Liver (tissue), 9 donors: ENCODE data around the gene ATG16L1. TPM values are rescaled to one million over a fixed set of nuclear protein-coding genes. Genes with fewer than 3 reads are reported as not detected.

Experiments
- DNase-seq: peaks from one replicate; pipeline ENCODE4 v3.0.0-alpha.2; 2017; ENCODE audit warnings: low spot score
- H3K27ac ChIP-seq, 2 donors: one replicate each; pipeline ENCODE4 v1.7.0; 2013; ENCODE audit warnings: inconsistent platforms in 2 of 2, low read length in 2 of 2, control low read depth in 1 of 2, low read depth in 1 of 2, mild to moderate bottlenecking in 1 of 2
- H3K27me3 ChIP-seq, 4 donors: one replicate each; pipeline versions ENCODE4 v1.6.1 to v1.7.0; 2013; ENCODE audit warnings: low read length in 3 of 4, inconsistent platforms in 1 of 4, mild to moderate bottlenecking in 1 of 4, moderate library complexity in 1 of 4; ENCODE audit not compliant: control insufficient read depth in 4 of 4, insufficient read depth in 4 of 4
- H3K36me3 ChIP-seq, 4 donors: one replicate each; pipeline versions ENCODE4 v1.6.1 to v1.7.0; 2013; ENCODE audit warnings: low read length in 3 of 4, mild to moderate bottlenecking in 3 of 4, low read depth in 1 of 4, moderate library complexity in 1 of 4; ENCODE audit not compliant: control insufficient read depth in 4 of 4, insufficient read depth in 3 of 4
- H3K4me1 ChIP-seq, 4 donors: one replicate each; pipeline versions ENCODE4 v1.6.1 to v1.7.0; 2013; ENCODE audit warnings: low read length in 3 of 4, mild to moderate bottlenecking in 3 of 4, moderate library complexity in 1 of 4; ENCODE audit not compliant: control insufficient read depth in 4 of 4, insufficient read depth in 4 of 4
- H3K4me3 ChIP-seq, 3 donors: one replicate each; pipeline versions ENCODE4 v1.6.1 to v1.7.0; 2013; ENCODE audit warnings: low read length in 3 of 3, control low read depth in 1 of 3, low read depth in 1 of 3, mild to moderate bottlenecking in 1 of 3
- H3K9ac ChIP-seq, 2 donors: one replicate each; pipeline ENCODE4 v1.7.0; 2013; ENCODE audit warnings: low read length in 2 of 2, mild to moderate bottlenecking in 2 of 2, moderate library complexity in 2 of 2, control low read depth in 1 of 2, low read depth in 1 of 2
- H3K9me3 ChIP-seq, 4 donors: one replicate each; pipeline versions ENCODE4 v1.6.1 to v1.7.0; 2013; ENCODE audit warnings: low read length in 3 of 4; ENCODE audit not compliant: control insufficient read depth in 4 of 4
- CTCF ChIP-seq: fragments of 150-350 bp; IDR thresholded peaks from 2 replicates; pipeline ENCODE4 v1.5.1; 2017; ENCODE audit warnings: improper control_type of control experiment, low read depth, low read length; ENCODE audit not compliant: missing input control
- EGR1 ChIP-seq, 2 donors: IDR thresholded peaks; 2 replicates each; pipeline ENCODE4 v1.6.1; 2016 to 2018; ENCODE audit warnings: antibody characterized with exemption in 2 of 2, low read depth in 2 of 2
- FOXA1 ChIP-seq: IDR thresholded peaks from 2 replicates; pipeline ENCODE4 v1.6.1; 2016; ENCODE audit warnings: antibody characterized with exemption
- FOXA2 ChIP-seq: IDR thresholded peaks from 2 replicates; pipeline ENCODE4 v1.6.1; 2016; ENCODE audit warnings: antibody characterized with exemption
- GABPA ChIP-seq, 2 donors: IDR thresholded peaks in 1 of 2; conservative IDR thresholded peaks in 1 of 2; 2 replicates each; pipeline ENCODE4 v1.6.1; 2016; ENCODE audit warnings: antibody characterized with exemption in 2 of 2, mild to moderate bottlenecking in 1 of 2, moderate library complexity in 1 of 2
- HNF4A ChIP-seq, 2 donors: conservative IDR thresholded peaks; 2 replicates each; pipeline ENCODE4 v1.6.1; 2016; ENCODE audit warnings: antibody characterized with exemption in 2 of 2, mild to moderate bottlenecking in 2 of 2
- HNF4G ChIP-seq: IDR thresholded peaks from 2 replicates; pipeline ENCODE4 v1.6.1; 2016; ENCODE audit warnings: antibody characterized with exemption
- JUND ChIP-seq, 2 donors: IDR thresholded peaks; 2 replicates each; pipeline ENCODE4 v1.6.1; 2016; ENCODE audit warnings: antibody characterized with exemption in 2 of 2
- NR2F2 ChIP-seq: IDR thresholded peaks from 2 replicates; pipeline ENCODE4 v1.6.1; 2016; ENCODE audit warnings: antibody characterized with exemption
- RAD21 ChIP-seq, 2 donors: IDR thresholded peaks; 2 replicates each; pipeline ENCODE4 v1.6.1; 2016; ENCODE audit warnings: antibody characterized with exemption in 2 of 2, mild to moderate bottlenecking in 2 of 2
- RXRA ChIP-seq, 2 donors: IDR thresholded peaks; 2 replicates each; pipeline ENCODE4 v1.6.1; 2017 to 2018; ENCODE audit warnings: antibody characterized with exemption in 2 of 2, mild to moderate bottlenecking in 1 of 2
- SP1 ChIP-seq: IDR thresholded peaks from 2 replicates; pipeline ENCODE4 v1.6.1; 2018; ENCODE audit warnings: antibody characterized with exemption, mild to moderate bottlenecking
- TAF1 ChIP-seq: conservative IDR thresholded peaks from 2 replicates; pipeline ENCODE4 v1.6.1; 2016; ENCODE audit warnings: antibody characterized with exemption, mild to moderate bottlenecking
- YY1 ChIP-seq: IDR thresholded peaks from 2 replicates; pipeline ENCODE4 v1.6.1; 2016; ENCODE audit warnings: antibody characterized with exemption, mild to moderate bottlenecking
- ZBTB33 ChIP-seq: IDR thresholded peaks from 2 replicates; pipeline ENCODE4 v1.6.1; 2016; ENCODE audit warnings: antibody characterized with exemption
- WGBS: extraction: QIAGEN DNeasy Blood & Tissue Kit; methylation state at CpG from one replicate; pipeline ENCODE4 v1.1.7; 2013; 5-methylcytosine and 5-hydroxymethylcytosine counted together
- polyA plus RNA-seq, 2 donors: library from polyadenylated mRNA; stranded (reverse) in 1 of 2; unstranded in 1 of 2; fragments of 200-250 nt in 1 of 2; fragments of >200 nt in 1 of 2; fragmentation: Nextera tagmentation in 1 of 2; extraction: Ambion mirVana in 1 of 2; gene quantifications; one replicate each; pipeline versions ENCODE4 v1.2.1 to v1.2.3, GENCODE V29; 2013 to 2015
- total RNA-seq, 2 donors: library from RNA; depleted of rRNA; stranded (reverse); fragments of >200 nt; gene quantifications; one replicate each; pipeline ENCODE4 v1.2.3, GENCODE V29; 2014
- TF ChIP-seq, protein P1 (sequence below): IDR thresholded peaks from 2 replicates; pipeline ENCODE4 v1.6.1; 2016; ENCODE audit warnings: antibody characterized with exemption
- TF ChIP-seq, protein P2 (sequence below): IDR thresholded peaks from 2 replicates; pipeline ENCODE4 v1.6.1; 2016; ENCODE audit warnings: antibody characterized with exemption
- TF ChIP-seq, protein P3 (sequence below): IDR thresholded peaks from 2 replicates; pipeline ENCODE4 v1.6.1; 2016; ENCODE audit warnings: antibody characterized with exemption, mild to moderate bottlenecking
- donor health status: healthy.
- donor health status: healthy.
- donor health status: healthy.
- donor health status: healthy.
- donor health status: healthy.

Gene ATG16L1
- total and polyA plus RNA-seq, 4 donors = 6.4 to 22.8 (median 15.7) TPM

GRCh38 chr2:233301811-233302210 lies 50.3 kb downstream of the ATG16L1 start:
- TF ChIP-seq TAF1 = no peak
- TF ChIP-seq, protein P1, sequence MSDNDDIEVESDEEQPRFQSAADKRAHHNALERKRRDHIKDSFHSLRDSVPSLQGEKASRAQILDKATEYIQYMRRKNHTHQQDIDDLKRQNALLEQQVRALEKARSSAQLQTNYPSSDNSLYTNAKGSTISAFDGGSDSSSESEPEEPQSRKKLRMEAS = no peak
- TF ChIP-seq ZBTB33 = no peak
- no peak for TF ChIP-seq HNF4G
- no peak for TF ChIP-seq RXRA (IDR thresholded peaks at IDR 0.05)
- TF ChIP-seq YY1 = no peak
- TF ChIP-seq NR2F2 = no peak
- TF ChIP-seq GABPA (IDR thresholded peaks at IDR 0.05 in 1 of 2, conservative IDR thresholded peaks at IDR 0.05 in 1 of 2) = no peak
- TF ChIP-seq HNF4A (conservative IDR thresholded peaks at IDR 0.05) = no peak
- H3K27me3 ChIP-seq = no peaks in the 10 kb centered on the region
- DNase-seq = no peak
- 67% methylated on average over 6 of the region's 6 CpGs for WGBS
- no peaks in the 10 kb centered on the region for H3K36me3 ChIP-seq
- no peak overlapping the region for H3K9ac ChIP-seq
- H3K4me1 ChIP-seq = peaks cover 0 to 7% (median 0%) of the 10 kb centered on the region in 4 donors
- H3K9me3 ChIP-seq = no peaks in the 10 kb centered on the region
- no peak overlapping the region for H3K4me3 ChIP-seq
- no peak overlapping the region for H3K27ac ChIP-seq

DNA sequence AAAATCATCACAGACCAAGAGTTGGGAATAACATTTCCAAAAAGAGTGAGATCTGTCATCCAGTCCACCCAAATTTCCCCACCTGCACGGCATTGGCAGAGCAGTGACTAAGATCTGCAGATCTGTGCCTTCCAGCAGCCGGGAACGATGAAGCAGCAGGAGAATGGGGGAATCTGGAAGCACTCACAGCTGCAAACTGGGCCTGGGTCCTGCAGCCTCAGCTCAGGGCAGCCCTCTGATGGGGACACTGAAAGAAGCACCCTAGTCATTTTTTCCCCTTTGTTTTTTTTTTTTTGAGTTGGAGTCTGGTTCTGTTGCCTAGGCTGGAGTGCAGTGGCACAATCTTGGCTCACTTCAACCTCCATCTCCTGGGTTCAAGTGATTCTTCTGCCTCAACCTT lies 51.8 kb downstream of the ATG16L1 start:
- no peaks in the 10 kb centered on the region for H3K36me3 ChIP-seq
- no peak overlapping the region for H3K4me3 ChIP-seq
- no peak overlapping the region for H3K9ac ChIP-seq
- TF ChIP-seq JUND (IDR thresholded peaks at IDR 0.05) = no peak
- no peak for TF ChIP-seq GABPA (IDR thresholded peaks at IDR 0.05 in 1 of 2, conservative IDR thresholded peaks at IDR 0.05 in 1 of 2)
- TF ChIP-seq HNF4A (conservative IDR thresholded peaks at IDR 0.05) = no peak
- no peak for TF ChIP-seq SP1
- TF ChIP-seq, protein P1 = no peak
- TF ChIP-seq, protein P2, sequence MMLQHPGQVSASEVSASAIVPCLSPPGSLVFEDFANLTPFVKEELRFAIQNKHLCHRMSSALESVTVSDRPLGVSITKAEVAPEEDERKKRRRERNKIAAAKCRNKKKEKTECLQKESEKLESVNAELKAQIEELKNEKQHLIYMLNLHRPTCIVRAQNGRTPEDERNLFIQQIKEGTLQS = no peak
- no peak for TF ChIP-seq FOXA1
- TF ChIP-seq FOXA2 = no peak
- no peak for TF ChIP-seq RAD21 (IDR thresholded peaks at IDR 0.05)
- TF ChIP-seq NR2F2 = no peak
- no peak for TF ChIP-seq HNF4G
- TF ChIP-seq CTCF = no peak
- TF ChIP-seq YY1 = no peak
- no peak for TF ChIP-seq TAF1
- no peak for TF ChIP-seq RXRA (IDR thresholded peaks at IDR 0.05)
- TF ChIP-seq, protein P3, sequence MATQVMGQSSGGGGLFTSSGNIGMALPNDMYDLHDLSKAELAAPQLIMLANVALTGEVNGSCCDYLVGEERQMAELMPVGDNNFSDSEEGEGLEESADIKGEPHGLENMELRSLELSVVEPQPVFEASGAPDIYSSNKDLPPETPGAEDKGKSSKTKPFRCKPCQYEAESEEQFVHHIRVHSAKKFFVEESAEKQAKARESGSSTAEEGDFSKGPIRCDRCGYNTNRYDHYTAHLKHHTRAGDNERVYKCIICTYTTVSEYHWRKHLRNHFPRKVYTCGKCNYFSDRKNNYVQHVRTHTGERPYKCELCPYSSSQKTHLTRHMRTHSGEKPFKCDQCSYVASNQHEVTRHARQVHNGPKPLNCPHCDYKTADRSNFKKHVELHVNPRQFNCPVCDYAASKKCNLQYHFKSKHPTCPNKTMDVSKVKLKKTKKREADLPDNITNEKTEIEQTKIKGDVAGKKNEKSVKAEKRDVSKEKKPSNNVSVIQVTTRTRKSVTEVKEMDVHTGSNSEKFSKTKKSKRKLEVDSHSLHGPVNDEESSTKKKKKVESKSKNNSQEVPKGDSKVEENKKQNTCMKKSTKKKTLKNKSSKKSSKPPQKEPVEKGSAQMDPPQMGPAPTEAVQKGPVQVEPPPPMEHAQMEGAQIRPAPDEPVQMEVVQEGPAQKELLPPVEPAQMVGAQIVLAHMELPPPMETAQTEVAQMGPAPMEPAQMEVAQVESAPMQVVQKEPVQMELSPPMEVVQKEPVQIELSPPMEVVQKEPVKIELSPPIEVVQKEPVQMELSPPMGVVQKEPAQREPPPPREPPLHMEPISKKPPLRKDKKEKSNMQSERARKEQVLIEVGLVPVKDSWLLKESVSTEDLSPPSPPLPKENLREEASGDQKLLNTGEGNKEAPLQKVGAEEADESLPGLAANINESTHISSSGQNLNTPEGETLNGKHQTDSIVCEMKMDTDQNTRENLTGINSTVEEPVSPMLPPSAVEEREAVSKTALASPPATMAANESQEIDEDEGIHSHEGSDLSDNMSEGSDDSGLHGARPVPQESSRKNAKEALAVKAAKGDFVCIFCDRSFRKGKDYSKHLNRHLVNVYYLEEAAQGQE = no peak
- no peak for TF ChIP-seq ZBTB33
- TF ChIP-seq EGR1 (IDR thresholded peaks at IDR 0.05; ENCODE audit: low read depth in 2 of 2) = no peak
- H3K9me3 ChIP-seq = no peaks in the 10 kb centered on the region
- 96% methylated on average over 3 of the region's 3 CpGs for WGBS
- DNase-seq = no peak
- H3K4me1 ChIP-seq = no peaks in the 10 kb centered on the region
- no peaks in the 10 kb centered on the region for H3K27me3 ChIP-seq
- no peak overlapping the region for H3K27ac ChIP-seq
